HG03571 (cell line): ENCODE data around the gene ATRX.
"Not testable (repeated sequence)": the region's sequence is repeated elsewhere in the genome, so short reads cannot be mapped to it uniquely, and the experiment has no call there.

Experiments used
- ATAC-seq: cut with Tn5 transposase; IDR thresholded peaks from one replicate; pipeline ENCODE4 v1.9.1; 2021; ENCODE audit not compliant: unreplicated experiment

Gene ATRX

GRCh38 chrX:77731821-77732419 is 54.1 kb downstream of the ATRX start:
- no peak for ATAC-seq

GRCh38 chrX:77726095-77726494 is 59.9 kb downstream of the ATRX start:
- ATAC-seq, result not testable (repeated sequence)

DNA sequence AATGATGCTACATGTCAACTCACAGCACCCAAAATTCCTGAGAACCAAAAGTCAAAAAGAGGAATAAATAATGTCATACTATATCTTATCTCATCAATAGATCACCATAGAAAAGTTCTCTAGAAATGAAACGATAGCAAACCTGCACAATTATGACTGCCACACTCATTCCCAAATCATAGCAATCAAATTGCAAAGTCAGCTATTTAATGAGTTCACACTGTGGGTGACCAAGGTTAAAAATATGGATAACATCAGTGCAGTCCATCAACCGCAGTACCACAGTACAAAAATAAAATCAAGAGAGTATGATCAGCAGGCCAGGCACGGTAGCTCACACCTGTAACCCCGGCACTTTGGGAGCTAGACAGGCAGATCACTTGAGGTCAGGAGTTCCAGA is 62.3 kb downstream of the ATRX start:
- ATAC-seq, result no peak

DNA sequence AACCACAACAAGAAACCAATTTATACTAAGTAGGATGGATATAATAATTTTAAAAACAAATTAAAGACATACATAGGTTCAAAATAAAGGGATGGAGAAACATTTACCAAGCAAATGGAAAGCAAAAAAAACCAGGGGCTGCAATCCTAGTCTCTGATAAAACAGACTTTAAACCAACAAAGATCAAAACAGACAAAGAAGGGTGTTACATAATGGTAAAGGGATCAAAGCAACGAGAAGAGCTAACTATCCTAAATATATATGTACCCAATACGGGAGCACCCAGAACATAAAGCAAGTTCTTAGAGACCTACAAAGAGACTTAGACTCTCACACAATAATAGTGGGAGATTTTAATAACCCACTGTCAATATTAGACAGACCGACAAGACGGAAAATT is 66.6 kb downstream of the ATRX start:
- no peak for ATAC-seq

DNA sequence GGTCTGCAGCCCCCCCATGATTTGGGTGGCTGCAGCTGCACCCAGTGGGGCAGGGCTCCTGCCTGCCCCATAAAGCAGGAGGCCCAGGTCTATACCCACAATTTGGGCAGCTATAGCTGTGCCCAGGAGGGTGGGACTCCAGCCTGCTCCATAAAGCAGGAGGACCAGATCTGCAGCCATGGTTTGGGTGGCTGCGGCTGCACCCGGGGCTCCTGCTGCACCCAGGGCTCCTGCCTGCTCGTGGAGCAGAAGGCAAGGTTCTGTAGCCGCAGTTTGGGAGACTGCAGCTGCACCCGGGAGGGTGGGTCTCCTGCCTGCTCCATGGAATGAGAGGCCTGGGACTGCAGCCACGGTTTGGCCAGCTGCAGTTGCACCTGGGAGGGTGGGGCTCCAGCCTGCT is 81.1 kb downstream of the ATRX start:
- ATAC-seq, result no peak

GRCh38 chrX:77698242-77698641 is 87.8 kb downstream of the ATRX start:
- ATAC-seq, result no peak

DNA sequence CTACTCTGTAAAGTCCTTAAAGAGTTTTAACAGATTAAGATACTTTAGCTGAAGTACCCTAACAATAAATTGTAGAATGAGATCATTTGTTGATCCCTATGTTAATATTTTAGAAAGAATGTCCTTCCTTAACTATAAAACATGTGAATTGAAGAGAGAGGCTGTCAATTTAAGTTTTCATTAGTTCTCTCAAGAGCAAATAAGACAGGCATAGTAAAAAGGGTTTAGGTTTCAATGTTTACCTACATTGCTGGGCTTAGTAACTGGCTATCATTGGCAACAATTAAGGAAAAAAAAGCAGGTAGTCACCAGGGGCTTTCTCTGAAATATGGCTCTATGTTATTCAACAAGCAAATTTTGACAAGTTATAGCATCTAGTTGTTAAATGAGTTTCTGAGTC is 91.5 kb downstream of the ATRX start:
- no peak for ATAC-seq

DNA sequence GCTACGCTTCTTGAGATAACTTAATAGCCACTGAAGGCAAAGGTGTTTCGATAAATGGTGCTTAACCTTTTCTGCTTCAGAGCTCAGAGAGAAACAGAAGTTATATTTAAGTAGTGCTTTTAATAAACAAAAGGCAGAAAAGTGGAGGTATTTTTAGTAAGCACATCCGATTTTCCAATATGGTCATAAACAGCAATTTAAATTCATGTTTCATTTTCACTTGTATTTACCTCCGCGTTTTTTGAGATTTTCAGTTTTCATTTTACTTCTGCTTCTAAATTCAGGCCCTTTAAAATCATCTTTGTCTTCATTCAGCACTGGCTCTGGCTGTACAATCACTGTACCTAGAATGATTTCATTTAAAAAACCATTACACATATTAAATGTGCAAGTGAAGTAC is 92.4 kb downstream of the ATRX start:
- no peak for ATAC-seq

DNA sequence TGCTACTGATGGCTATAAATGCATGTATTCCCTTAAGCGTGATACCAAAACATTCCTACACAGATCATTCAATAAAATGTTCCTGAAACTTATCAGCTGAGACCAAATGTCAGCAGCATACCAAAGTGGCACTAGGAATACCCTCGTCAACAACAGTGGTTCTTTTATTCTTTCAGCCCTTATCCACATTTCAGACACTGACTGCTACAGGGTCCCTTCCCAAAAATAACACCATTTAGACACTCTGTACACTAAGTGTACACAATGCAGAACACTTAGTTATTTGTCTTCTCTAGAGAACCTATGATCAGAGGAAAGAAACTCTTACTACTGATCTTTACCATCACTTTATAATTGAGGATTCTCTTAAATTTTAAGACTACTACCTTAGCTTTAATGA is 94.1 kb downstream of the ATRX start:
- ATAC-seq, result no peak

- no peak for ATAC-seq
Observed at GRCh38 chrX:77689376-77689775, 96.6 kb downstream of the ATRX start.

DNA sequence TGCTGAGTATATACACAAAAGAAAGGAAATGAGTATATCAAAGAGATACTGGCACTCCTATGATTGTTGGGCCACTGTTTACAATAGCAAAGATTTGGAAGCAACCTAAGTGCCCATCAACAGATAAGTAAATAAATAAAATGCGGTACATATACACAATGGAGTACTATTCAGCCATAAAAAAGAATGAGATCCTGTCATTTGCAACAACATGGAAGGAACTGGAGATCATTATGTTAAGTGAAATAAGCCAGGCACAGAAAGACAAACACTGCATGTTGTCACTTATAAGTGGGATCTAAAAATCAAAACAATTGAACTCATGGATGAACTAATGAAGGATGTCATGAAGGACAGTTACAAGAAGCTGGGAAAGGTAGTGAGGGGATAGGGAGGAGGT is 100.3 kb downstream of the ATRX start:
- not testable (repeated sequence) for ATAC-seq

GRCh38 chrX:77679144-77679543 is 106.9 kb downstream of the ATRX start:
- no peak for ATAC-seq

DNA sequence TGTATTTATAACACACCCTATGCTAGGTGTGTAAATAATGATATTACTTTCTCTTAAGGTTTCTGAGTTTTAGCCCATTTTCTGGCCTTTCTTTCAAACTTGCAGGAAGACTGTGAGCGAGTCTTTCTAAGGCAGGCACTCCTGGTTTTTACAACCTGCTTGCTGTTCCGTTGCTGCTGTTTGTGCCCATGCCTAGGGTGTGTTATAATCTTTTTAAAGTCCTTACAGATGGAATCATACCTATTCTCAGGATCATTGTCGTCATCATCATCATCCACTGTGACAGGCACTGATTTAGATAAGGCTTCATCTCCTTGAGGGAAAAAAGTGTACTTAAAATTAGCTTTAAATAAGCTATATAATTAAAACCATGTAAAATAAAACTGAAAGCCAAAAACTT is 110.0 kb downstream of the ATRX start:
- ATAC-seq, result no peak

DNA sequence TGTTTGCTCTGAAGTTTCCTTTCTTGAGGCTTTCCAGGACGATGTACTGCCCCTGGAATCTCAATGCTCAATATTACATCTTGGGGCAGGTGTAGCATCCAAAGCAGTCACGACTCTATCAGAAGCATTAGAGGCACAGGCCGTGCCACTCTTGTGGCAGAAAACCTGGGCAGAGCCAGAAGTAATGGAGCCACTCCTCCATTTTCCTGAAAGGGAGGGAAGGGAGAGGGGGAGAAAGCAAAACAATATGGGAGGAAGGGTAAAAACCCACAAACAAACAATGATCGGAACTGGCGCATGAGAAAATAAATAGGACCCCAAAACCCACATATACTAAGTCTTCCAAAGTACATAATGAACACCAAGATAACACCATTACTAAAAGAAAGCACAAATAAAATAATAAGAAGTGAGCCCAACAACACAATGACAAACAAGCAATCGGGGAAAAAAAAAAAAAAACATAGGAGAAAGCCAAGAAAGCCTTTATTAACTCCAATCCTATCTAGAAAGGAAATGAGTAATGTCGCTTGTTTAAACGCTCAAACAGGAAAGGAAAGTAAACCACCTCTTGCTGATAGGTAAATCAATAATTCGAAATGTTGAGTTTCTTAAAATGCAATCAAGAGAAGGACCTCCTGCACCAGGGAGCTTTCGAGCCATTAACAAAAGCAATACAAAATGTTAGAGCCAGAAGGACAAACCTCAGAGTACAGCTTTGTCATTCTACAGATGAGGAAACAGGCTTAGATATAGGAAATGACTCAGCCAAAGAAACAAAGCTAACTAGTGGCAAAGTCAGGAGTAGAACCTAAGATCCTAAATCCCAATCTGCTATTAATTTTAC is 117.4 kb downstream of the ATRX start:
- no peak for ATAC-seq

DNA sequence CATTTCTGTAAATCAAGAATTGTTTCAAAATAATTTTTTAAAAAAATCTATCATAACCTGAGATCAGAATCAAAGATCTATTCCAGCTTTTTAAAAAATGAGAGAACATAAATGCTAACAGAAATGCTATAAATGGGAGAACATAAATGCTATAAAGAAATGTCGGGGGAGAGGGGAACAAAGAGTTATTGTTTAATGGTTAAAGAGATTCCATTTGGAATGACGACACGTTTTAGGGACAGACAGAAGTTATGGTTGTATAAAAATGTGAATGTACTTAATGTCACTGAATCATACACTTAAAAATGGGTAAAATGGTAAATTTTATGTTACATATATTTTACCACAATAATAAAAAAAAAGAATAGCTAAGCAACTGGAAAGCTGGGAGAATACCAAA is 127.1 kb downstream of the ATRX start:
- no peak for ATAC-seq

GRCh38 chrX:77652095-77652494 is 133.9 kb downstream of the ATRX start:
- no peak for ATAC-seq

DNA sequence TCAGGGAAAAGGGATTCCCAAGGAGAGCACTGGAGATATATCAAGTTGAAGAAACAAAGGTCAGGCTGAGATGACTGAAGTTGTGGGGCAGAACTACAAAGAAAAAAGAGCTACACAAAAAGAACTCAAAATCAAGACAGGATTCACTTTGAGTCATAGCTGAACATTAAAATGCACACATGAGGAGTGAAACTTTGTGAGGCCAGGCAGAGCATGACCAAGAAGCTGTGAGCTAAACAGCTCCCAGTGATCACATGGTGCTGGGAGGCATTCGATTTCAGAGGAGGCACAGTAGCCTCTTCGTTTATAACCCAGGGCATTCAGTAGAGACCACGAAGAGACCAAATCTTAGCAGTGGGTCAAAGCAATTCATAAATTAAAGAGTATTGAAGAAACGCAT is 145.3 kb downstream of the ATRX start:
- ATAC-seq, result no peak

DNA sequence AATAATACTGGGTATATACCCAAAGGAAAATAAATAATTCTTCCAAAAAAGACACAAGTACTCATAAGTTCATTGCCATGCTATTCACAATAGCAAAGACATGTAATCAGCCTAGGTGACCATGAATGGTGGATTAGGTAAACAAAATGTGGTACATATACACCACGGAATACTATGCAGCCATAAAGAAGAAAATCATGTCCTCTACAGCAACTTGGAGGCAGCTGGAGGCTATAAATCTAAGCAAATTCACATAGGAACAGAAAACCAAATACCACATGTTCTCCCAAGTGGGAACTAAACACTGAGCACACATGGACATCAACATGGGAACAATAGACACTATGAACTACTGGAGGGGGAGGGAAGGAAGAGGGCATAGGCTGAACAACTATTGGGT is 146.2 kb downstream of the ATRX start:
- ATAC-seq, result no peak

GRCh38 chrX:77638397-77638796 is 147.6 kb downstream of the ATRX start:
- ATAC-seq, result no peak

- ATAC-seq, result no peak
Observed at GRCh38 chrX:77635373-77635772, 150.6 kb downstream of the ATRX start.

- no peak for ATAC-seq
Observed at GRCh38 chrX:77628294-77629025, 157.6 kb downstream of the ATRX start.

DNA sequence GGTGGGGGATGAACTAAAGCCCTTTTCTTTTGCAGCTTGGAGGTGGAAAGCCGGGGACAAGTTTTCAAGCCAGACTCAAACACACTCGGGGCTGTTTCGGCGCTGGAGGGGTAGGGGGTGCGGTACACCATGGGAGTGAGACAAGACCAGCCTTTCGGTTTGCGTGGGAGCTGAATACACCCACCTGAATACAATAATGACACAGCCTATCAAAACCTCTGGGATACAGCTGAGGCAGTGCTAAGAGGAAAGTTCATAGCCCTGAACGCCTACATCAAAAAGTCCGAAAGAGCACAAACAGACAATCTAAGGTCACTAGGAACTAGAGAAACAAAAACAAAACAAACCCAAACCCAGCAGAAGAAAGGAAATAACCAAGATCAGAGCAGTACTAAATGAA is 163.3 kb downstream of the ATRX start:
- ATAC-seq, result no peak
